ENCODE measurements around the gene RNASE8.
A peak's percentile ranks its signal among the peaks of the same experiment; 100 is the strongest.

Gene RNASE8

GRCh38 chr14:21106498-21107282, 49.1 kb downstream of the RNASE8 start:
- peak; percentile 99 for TF ChIP-seq CTCF (IDR thresholded peaks at IDR 0.05; ENCODE audit: low read length, missing control alignments)
- peak; percentile 86 for DNase-seq (ENCODE audit: low read depth)
- H3K4me3 ChIP-seq (replicated peaks; ENCODE audit: low read depth, low read length): no peak overlapping the region

GRCh38 chr14:21107283-21107800, 49.7 kb downstream of the RNASE8 start:
- peak; percentile 42 for DNase-seq (ENCODE audit: low read depth)
- no peak for TF ChIP-seq CTCF (IDR thresholded peaks at IDR 0.05; ENCODE audit: low read length, missing control alignments)
- H3K4me3 ChIP-seq (replicated peaks; ENCODE audit: low read depth, low read length): no peak overlapping the region
